Fibroblast of lung (primary cell): ENCODE results near the gene BNIPL. TPM values are rescaled to one million over a fixed set of nuclear protein-coding genes. Genes with fewer than 3 reads are reported as not detected.

Experiments
- DNase-seq, 2 donors: peaks; one replicate each; pipeline versions ENCODE4 v3.0.0 to v3.0.0-alpha.2; 2010; ENCODE audit warnings: low read depth in 2 of 2
- H2AFZ ChIP-seq: 2 replicates; pipeline ENCODE4 v1.5.1; 2012; ENCODE audit warnings: low read length, control low read depth, inconsistent platforms
- H3K27ac ChIP-seq: 2 replicates; pipeline ENCODE4 v1.5.1; 2011; ENCODE audit warnings: low read length, control low read depth; ENCODE audit not compliant: insufficient read depth
- H3K27me3 ChIP-seq: 2 replicates; pipeline ENCODE4 v1.5.1; 2011; ENCODE audit warnings: mild to moderate bottlenecking, low read length; ENCODE audit not compliant: control insufficient read depth, insufficient read depth
- H3K36me3 ChIP-seq: 2 replicates; pipeline ENCODE4 v1.5.1; 2011; ENCODE audit warnings: low read length; ENCODE audit not compliant: control insufficient read depth, insufficient read depth
- H3K4me1 ChIP-seq: 2 replicates; pipeline ENCODE4 v1.5.1; 2011; ENCODE audit warnings: low read length; ENCODE audit not compliant: control insufficient read depth, insufficient read depth; ENCODE audit errors: extremely low read depth
- H3K4me2 ChIP-seq: 2 replicates; pipeline ENCODE4 v1.5.1; 2011; ENCODE audit warnings: low read length, control low read depth; ENCODE audit not compliant: insufficient read depth; ENCODE audit errors: extremely low read depth
- H3K4me3 ChIP-seq, 4 experiments: fragments of 200-600 bp in 1 of 4; sonication (generic) in 1 of 4; replicated peaks in 1 of 4; 2 replicates each; pipeline ENCODE4 v1.5.1; 2011 to 2016; ENCODE audit warnings: low read length in 4 of 4, low read depth in 3 of 4, mild to moderate bottlenecking in 3 of 4, control low read depth in 2 of 4, inconsistent platforms in 1 of 4, mixed read lengths in 1 of 4; ENCODE audit not compliant: insufficient read depth in 1 of 4; ENCODE audit errors: control extremely low read depth in 1 of 4
- H3K79me2 ChIP-seq: 2 replicates; pipeline ENCODE4 v1.5.1; 2012; ENCODE audit warnings: mild to moderate bottlenecking, low read length, inconsistent platforms; ENCODE audit not compliant: control insufficient read depth, insufficient read depth
- H3K9ac ChIP-seq: 2 replicates; pipeline ENCODE4 v1.5.1; 2011; ENCODE audit warnings: mild to moderate bottlenecking, low read length, control low read depth; ENCODE audit not compliant: insufficient read depth
- H3K9me3 ChIP-seq: 2 replicates; pipeline ENCODE4 v1.5.1; 2012; ENCODE audit warnings: low read depth, low read length; ENCODE audit not compliant: control insufficient read depth, insufficient read depth
- H4K20me1 ChIP-seq: 2 replicates; pipeline ENCODE4 v1.5.1; 2011; ENCODE audit warnings: low read length; ENCODE audit not compliant: control insufficient read depth, insufficient read depth; ENCODE audit errors: extremely low read depth
- EZH2 ChIP-seq: IDR thresholded peaks from 2 replicates; pipeline ENCODE4 v1.5.1; 2012; ENCODE audit warnings: low read length, control low read depth, mild to moderate bottlenecking; ENCODE audit errors: missing control alignments
- polyA plus RNA-seq, 2 donors: library from polyadenylated mRNA; depleted of rRNA in 1 of 2; stranded (reverse) in 1 of 2; unstranded in 1 of 2; fragments of >200 nt; gene quantifications; 2 replicates each; pipeline ENCODE4 v1.2.1, GENCODE V29; 2011 to 2012; ENCODE audit warnings: missing spikeins in 1 of 2
- total RNA-seq: library from RNA; depleted of rRNA; stranded (reverse); fragments of >200 nt; gene quantifications from 2 replicates; pipeline ENCODE4 v1.2.1, GENCODE V29; 2014
- TF ChIP-seq, protein P1 (sequence below), 2 donors: IDR thresholded peaks in 1 of 2; conservative IDR thresholded peaks in 1 of 2; 1 replicate in 1 of 2; 2 replicates in 1 of 2; pipeline ENCODE4 v1.5.1; 2011 to 2012; ENCODE audit warnings: low read length in 2 of 2, control low read depth in 1 of 2, inconsistent platforms in 1 of 2, low read depth in 1 of 2, mild to moderate bottlenecking in 1 of 2

BNIPL gene
- total and polyA plus RNA-seq, 2 donors (not counting 1 experiment from before 2014, with no cell fraction given): 0.10 to 0.33 TPM

GRCh38 chr1:150999926-151000325 is 36.5 kb upstream of the BNIPL start:
- Histone ChIP-seq H2AFZ (no peak overlapping the region), H3K36me3 (peaks cover 5% of the 10 kb centered on the region), H3K27me3 (no peaks in the 10 kb centered on the region), H3K9me3 (no peaks in the 10 kb centered on the region), H3K4me3 (no peak overlapping the region), H3K4me1 (no peaks in the 10 kb centered on the region), H3K27ac (no peak overlapping the region), H4K20me1 (no peaks in the 10 kb centered on the region), H3K79me2 (no peaks in the 10 kb centered on the region), H3K9ac (no peak overlapping the region), H3K4me2 (no peak overlapping the region)
- DNase-seq: no peak
- TF ChIP-seq, protein P1, sequence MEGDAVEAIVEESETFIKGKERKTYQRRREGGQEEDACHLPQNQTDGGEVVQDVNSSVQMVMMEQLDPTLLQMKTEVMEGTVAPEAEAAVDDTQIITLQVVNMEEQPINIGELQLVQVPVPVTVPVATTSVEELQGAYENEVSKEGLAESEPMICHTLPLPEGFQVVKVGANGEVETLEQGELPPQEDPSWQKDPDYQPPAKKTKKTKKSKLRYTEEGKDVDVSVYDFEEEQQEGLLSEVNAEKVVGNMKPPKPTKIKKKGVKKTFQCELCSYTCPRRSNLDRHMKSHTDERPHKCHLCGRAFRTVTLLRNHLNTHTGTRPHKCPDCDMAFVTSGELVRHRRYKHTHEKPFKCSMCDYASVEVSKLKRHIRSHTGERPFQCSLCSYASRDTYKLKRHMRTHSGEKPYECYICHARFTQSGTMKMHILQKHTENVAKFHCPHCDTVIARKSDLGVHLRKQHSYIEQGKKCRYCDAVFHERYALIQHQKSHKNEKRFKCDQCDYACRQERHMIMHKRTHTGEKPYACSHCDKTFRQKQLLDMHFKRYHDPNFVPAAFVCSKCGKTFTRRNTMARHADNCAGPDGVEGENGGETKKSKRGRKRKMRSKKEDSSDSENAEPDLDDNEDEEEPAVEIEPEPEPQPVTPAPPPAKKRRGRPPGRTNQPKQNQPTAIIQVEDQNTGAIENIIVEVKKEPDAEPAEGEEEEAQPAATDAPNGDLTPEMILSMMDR (conservative IDR thresholded peaks at IDR 0.05 in 1 of 2, IDR thresholded peaks at IDR 0.05 in 1 of 2; ENCODE audit: low read depth in 1 of 2, low read length in 2 of 2): no peak
- TF ChIP-seq EZH2: no peak

GRCh38 chr1:151000408-151000807 is 36.0 kb upstream of the BNIPL start:
- Histone ChIP-seq H3K27ac (no peak overlapping the region), H3K36me3 (peaks cover 5% of the 10 kb centered on the region), H4K20me1 (no peaks in the 10 kb centered on the region), H3K9me3 (no peaks in the 10 kb centered on the region), H3K4me1 (no peaks in the 10 kb centered on the region), H3K79me2 (peaks cover under 1% of the 10 kb centered on the region), H2AFZ (no peak overlapping the region), H3K4me2 (no peak overlapping the region), H3K4me3 (no peak overlapping the region), H3K27me3 (no peaks in the 10 kb centered on the region), H3K9ac (no peak overlapping the region)
- DNase-seq: no peak
- TF ChIP-seq, protein P1 (conservative IDR thresholded peaks at IDR 0.05 in 1 of 2, IDR thresholded peaks at IDR 0.05 in 1 of 2; ENCODE audit: low read depth in 1 of 2, low read length in 2 of 2): no peak
- no peak for TF ChIP-seq EZH2

DNA sequence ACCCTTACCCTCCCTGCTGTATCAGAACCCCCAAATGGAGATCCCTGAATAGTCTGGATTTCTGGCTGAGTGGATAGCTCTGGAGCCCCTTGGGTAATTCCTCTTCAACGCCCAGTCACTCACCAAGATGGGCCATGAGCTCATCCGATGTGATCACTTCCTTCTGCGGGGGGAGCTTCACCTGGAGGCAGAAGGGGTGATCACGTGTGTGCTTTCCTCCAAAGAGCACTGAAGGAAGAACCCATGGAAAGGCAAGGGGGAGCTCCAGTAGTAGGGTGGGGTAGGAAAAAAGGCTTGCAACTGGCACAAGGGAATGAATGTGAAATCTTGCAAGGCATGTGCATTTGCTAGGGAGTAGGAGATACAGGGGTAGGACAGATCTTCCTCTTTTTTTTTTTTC is 34.8 kb upstream of the BNIPL start:
- H4K20me1 ChIP-seq: no peaks in the 10 kb centered on the region
- no peaks in the 10 kb centered on the region for H3K27me3 ChIP-seq
- no peak for DNase-seq
- no peaks in the 10 kb centered on the region for H3K9me3 ChIP-seq
- no peak overlapping the region for H3K4me3 ChIP-seq
- H3K27ac ChIP-seq: no peak overlapping the region
- peaks cover 5% of the 10 kb centered on the region for H3K36me3 ChIP-seq
- H3K79me2 ChIP-seq: peaks cover 3% of the 10 kb centered on the region
- peaks cover 2% of the 10 kb centered on the region for H3K4me1 ChIP-seq
- no peak overlapping the region for H3K9ac ChIP-seq
- no peak overlapping the region for H2AFZ ChIP-seq
- no peak overlapping the region for H3K4me2 ChIP-seq
- TF ChIP-seq EZH2: no peak
- TF ChIP-seq, protein P1 (conservative IDR thresholded peaks at IDR 0.05 in 1 of 2, IDR thresholded peaks at IDR 0.05 in 1 of 2; ENCODE audit: low read depth in 1 of 2, low read length in 2 of 2): no peak
